Activated B cell treated with CpG ODN at 0.5 μM for 24 hours (primary cell): ENCODE results near the gene ZNF136. TPM values are rescaled to one million over a fixed set of nuclear protein-coding genes. Genes with fewer than 3 reads are reported as not detected.
A peak's percentile ranks its signal among the peaks of the same experiment; 100 is the strongest.

Experiments used
- ATAC-seq: fragments of 200-7000 bp; cut with Tn5 transposase; one replicate; pipeline ENCODE4 v1.10.0; 2021; ENCODE audit warnings: low read depth, mild to moderate bottlenecking, moderate library complexity
- CTCF ChIA-PET: fragments of 350-600 bp; sonication (Branson Sonifier 250); formaldehyde crosslinking; loops from one replicate; lab custom pipeline; 2021; ENCODE audit warnings: antibody characterized with exemption; lab: Charles Lee
- POLR2A ChIA-PET: fragments of 350-600 bp; sonication (Branson Sonifier 250); formaldehyde crosslinking; loops from one replicate; lab custom pipeline; 2021; ENCODE audit warnings: antibody characterized with exemption; lab: Charles Lee
- DNase-seq: peaks from one replicate; pipeline ENCODE4 v3.0.0; 2022
- H3K27ac Mint-ChIP-seq: one replicate; pipeline ENCODE4 v1.8.0; 2020; ENCODE audit warnings: mixed read lengths
- H3K27me3 Mint-ChIP-seq: one replicate; pipeline ENCODE4 v1.8.0; 2021; ENCODE audit warnings: mixed read lengths
- H3K36me3 Mint-ChIP-seq: one replicate; pipeline ENCODE4 v1.8.0; 2021; ENCODE audit warnings: low read depth, mixed read lengths
- H3K4me1 Mint-ChIP-seq: one replicate; pipeline ENCODE4 v1.8.0; 2021; ENCODE audit warnings: mixed read lengths
- H3K4me3 Mint-ChIP-seq: one replicate; pipeline ENCODE4 v1.8.0; 2020; ENCODE audit warnings: mild to moderate bottlenecking, mixed read lengths
- H3K9me3 Mint-ChIP-seq: one replicate; pipeline ENCODE4 v1.8.0; 2020; ENCODE audit warnings: mixed read lengths
- intact Hi-C: fragments of 100-400 bp; cut with micrococcal nuclease; formaldehyde crosslinking; loops from one replicate; pipeline ENCODE4 v1.15.1; 2024
- total RNA-seq: library from RNA; stranded (reverse); gene quantifications from 2 replicates; pipeline ENCODE4 v1.2.3, GENCODE V29; 2022
- TF ChIP-seq, protein P1 (sequence below): fragments of 200-600 bp; IDR thresholded peaks from one replicate; pipeline ENCODE4 v1.8.0; 2022; ENCODE audit warnings: antibody characterized with exemption, mild to moderate bottlenecking

The ZNF136 gene
- total RNA-seq, 1 donor from 2014 or later, result 24.6 TPM

DNA sequence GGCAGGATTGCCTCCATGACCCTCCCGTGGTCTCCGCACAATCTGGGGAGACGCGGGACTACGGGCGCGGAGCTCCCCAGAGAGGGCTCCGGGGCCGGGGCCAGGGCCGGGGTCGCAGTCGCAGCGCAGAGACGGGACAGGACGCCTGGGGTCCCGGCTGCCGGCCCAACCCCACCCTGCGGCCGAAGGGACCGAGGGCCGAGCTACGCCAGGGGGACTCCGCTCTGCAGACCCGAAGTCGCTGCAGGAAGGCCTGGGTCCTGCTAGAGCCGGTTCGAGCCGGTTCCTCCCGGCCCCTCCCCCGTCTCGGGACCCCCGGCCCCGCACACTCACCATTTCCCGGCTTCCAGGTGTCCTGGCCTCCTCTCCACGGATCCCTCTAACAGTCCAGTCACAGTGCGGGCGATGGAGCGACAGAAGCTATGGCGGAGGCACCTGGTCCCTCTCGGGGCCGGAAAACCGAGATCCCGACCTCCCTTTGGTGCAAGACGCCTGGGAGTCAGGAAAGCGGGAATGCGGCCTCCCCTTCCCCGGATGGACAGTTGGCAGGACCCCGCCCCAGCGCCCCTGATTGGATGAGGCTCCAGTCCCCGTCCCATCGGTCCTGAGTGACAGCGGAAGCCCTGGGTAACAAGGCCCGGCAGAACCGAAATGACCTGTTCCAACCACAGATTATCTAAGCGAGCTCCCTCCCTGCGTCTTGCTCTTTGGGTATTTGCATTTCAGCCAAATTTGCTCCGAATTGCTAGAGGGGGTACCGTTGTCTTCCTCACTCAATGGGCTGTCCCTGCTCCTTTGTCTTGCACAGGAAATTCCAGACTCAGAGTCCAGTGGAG lies 6.5 kb upstream of the ZNF136 start, which contains the start of gene ZNF625:
TSS of gene ZNF625 (minus strand) at position 512 of the 836 bp plus-strand sequence. CDS start at position 336, 176 bp downstream.
- peak within 1 kb of the TSS; percentile 92 for H3K4me3 Mint-ChIP-seq
- intact Hi-C loops, result no loop called here
- peak; percentile 90 for ATAC-seq
- no peaks in the 10 kb centered on the region for H3K27me3 Mint-ChIP-seq
- H3K4me1 Mint-ChIP-seq, result peaks cover 12% of the 10 kb centered on the region
- DNase-seq, result peak; percentile 46
- peaks cover 3% of the 10 kb centered on the region for H3K36me3 Mint-ChIP-seq
- TF ChIP-seq, protein P1, sequence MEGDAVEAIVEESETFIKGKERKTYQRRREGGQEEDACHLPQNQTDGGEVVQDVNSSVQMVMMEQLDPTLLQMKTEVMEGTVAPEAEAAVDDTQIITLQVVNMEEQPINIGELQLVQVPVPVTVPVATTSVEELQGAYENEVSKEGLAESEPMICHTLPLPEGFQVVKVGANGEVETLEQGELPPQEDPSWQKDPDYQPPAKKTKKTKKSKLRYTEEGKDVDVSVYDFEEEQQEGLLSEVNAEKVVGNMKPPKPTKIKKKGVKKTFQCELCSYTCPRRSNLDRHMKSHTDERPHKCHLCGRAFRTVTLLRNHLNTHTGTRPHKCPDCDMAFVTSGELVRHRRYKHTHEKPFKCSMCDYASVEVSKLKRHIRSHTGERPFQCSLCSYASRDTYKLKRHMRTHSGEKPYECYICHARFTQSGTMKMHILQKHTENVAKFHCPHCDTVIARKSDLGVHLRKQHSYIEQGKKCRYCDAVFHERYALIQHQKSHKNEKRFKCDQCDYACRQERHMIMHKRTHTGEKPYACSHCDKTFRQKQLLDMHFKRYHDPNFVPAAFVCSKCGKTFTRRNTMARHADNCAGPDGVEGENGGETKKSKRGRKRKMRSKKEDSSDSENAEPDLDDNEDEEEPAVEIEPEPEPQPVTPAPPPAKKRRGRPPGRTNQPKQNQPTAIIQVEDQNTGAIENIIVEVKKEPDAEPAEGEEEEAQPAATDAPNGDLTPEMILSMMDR, result no peak
- POLR2A ChIA-PET, result interaction anchor here (0.5 to 1.6 kb wide), 10 partner anchors 16 to 209 kb away, joined by 3 to 9 read pairs (median 4); partner anchors contain the start of genes ZNF20, ZNF442, ZNF563 and ZNF763
- H3K9me3 Mint-ChIP-seq, result no peaks in the 10 kb centered on the region
- peak within 1 kb of the TSS; percentile 82 for H3K27ac Mint-ChIP-seq
- CTCF ChIA-PET, result interaction anchor here (0.9 to 1.2 kb wide), 3 partner anchors 15 to 233 kb away, joined by 3 to 5 read pairs (median 3); no protein-coding TSS in a partner anchor

DNA sequence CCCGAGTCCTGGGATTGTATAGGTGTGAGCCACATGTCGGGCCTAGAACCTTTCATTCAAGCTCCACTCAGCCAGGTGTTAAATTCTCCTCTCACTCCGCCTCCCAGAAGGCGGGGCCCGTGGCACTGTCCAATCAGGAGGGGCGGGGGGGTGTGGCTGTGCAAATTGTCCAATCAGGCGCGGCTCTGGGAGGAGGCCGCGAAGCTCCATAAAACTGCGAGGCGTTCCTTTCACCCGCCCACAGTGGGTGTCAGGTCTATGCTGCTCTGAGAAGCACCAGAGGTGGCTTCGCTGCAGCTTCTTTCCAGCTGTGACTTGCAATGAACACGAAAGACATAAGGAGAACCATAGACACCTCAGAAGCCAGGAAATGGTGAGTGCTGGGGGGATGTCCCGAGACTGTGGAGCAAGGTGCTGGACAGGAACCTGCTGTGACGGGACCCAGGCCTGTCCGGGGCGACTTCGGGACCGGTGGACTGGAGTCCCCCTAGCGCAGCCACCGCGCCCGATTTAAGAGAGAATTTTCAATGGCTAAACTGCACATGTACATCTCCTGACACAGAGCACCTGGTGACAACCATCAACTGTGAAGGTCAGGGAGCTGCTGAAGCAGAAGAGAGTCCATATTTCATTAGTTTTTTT lies 3.0 kb upstream of the ZNF136 start:
- ATAC-seq (no peak), DNase-seq (no peak)
- H3K4me3 Mint-ChIP-seq, result no peak overlapping the region
- peaks cover 14% of the 10 kb centered on the region for H3K36me3 Mint-ChIP-seq
- TF ChIP-seq, protein P1, result no peak
- no peaks in the 10 kb centered on the region for H3K27me3 Mint-ChIP-seq
- intact Hi-C loops, result no loop called here
- H3K27ac Mint-ChIP-seq, result no peak overlapping the region
- H3K4me1 Mint-ChIP-seq, result peaks cover 34% of the 10 kb centered on the region
- H3K9me3 Mint-ChIP-seq, result no peaks in the 10 kb centered on the region
- ChIA-PET POLR2A (interaction anchor here (0.7 kb wide), 1 partner anchor 67 kb away, joined by 3 read pairs; no protein-coding TSS in a partner anchor), CTCF (interaction anchor here (1.1 kb wide), 1 partner anchor 20 kb away, joined by 3 read pairs; the partner anchor contains the start of gene ZNF20)

DNA sequence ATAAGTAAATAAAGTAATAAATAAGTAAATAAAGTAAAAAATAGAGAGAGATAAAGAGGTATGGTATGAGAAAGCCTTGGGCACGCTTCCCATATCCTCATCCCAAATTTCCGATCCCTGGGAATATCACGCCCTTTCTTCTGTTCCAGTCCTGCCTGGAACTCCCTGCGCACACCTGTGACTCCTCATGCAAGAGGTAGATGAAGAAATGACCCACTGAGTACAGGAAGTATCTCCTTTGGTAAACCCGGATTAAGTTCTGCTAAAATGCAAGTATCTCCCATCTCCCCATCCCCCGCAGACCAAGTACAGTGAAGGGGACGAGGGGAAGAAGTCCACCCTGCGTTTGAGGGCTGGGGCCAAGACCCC lies 399 bp upstream of the ZNF136 start:
- TF ChIP-seq, protein P1, result no peak
- Mint-ChIP-seq H3K36me3 (peaks cover 27% of the 10 kb centered on the region), H3K27ac (peak overlapping the region; percentile 97), H3K4me3 (peak overlapping the region; percentile 96), H3K27me3 (no peaks in the 10 kb centered on the region), H3K9me3 (no peaks in the 10 kb centered on the region), H3K4me1 (peaks cover 41% of the 10 kb centered on the region)
- intact Hi-C loops, result loop anchor here (2.0 kb wide), 3 partner anchors 22 to 168 kb away; partner anchors contain the start of gene ZNF20
- DNase-seq (no peak), ATAC-seq (no peak)
- CTCF ChIA-PET, result interaction anchor here (0.6 to 1.9 kb wide), 3 partner anchors 103 to 365 kb away, joined by 3 to 7 read pairs (median 3); partner anchors contain the start of gene ZNF491
- POLR2A ChIA-PET, result interaction anchor here (0.7 to 2.6 kb wide), 11 partner anchors 9 to 395 kb away, joined by 3 to 21 read pairs (median 6); partner anchors contain the start of genes ZNF20, ZNF439, ZNF44 and ZNF441

DNA sequence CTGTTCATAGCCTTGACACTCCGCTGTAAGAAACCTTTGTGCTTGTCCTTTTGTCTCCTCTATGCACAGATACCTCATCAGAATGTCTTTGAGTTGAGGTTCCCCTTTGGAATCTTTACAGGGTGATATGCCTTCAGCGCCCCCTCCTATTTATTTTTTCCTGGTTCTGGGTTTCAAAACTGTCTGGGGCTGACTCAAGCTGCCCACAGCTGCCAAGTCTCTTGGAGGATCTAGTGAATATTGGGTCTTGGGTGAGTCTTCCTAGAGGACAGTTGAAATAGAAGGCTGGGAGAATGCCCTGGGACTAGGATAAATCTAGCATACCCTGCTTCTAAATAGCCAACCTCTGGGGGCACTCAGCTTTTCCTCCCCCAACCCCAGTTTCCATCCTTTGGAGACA lies 930 bp downstream of the ZNF136 start:
- intact Hi-C loops, result loop anchor here (1.0 to 2.0 kb wide), 5 partner anchors 23 to 425 kb away; partner anchors contain the start of genes ZNF20 and ZNF799
- no peak for DNase-seq
- ChIA-PET POLR2A (interaction anchor here (0.5 to 2.6 kb wide), 10 partner anchors 10 to 331 kb away, joined by 3 to 21 read pairs (median 7); partner anchors contain the start of genes ZNF20, ZNF442, ZNF563 and ZNF700), CTCF (interaction anchor here (1.9 kb wide), 1 partner anchor 366 kb away, joined by 7 read pairs; the partner anchor contains the start of gene ZNF491)
- Mint-ChIP-seq H3K4me1 (peaks cover 44% of the 10 kb centered on the region), H3K36me3 (peaks cover 34% of the 10 kb centered on the region), H3K27ac (peak overlapping the region; percentile 91), H3K27me3 (no peaks in the 10 kb centered on the region), H3K4me3 (peak overlapping the region; percentile 96), H3K9me3 (no peaks in the 10 kb centered on the region)
- ATAC-seq, result no peak
- TF ChIP-seq, protein P1, result no peak
